Loucy (cell line): Measurements from ENCODE around the gene AAK1.

ENCODE experiments used
- CTCF ChIP-seq: fragments of 200-600 bp; sonication (generic); conservative IDR thresholded peaks from 2 replicates; pipeline ENCODE4 v1.5.1; 2014; ENCODE audit warnings: mild to moderate bottlenecking, antibody characterized with exemption, low read length
- EZH2phosphoT487 ChIP-seq: fragments of 200-600 bp; IDR thresholded peaks from 2 replicates; pipeline ENCODE4 v1.6.1; 2018; ENCODE audit warnings: antibody characterized with exemption, mild to moderate bottlenecking, moderate library complexity, borderline replicate concordance

GRCh38 chr2:69692424-69692823 is 48.9 kb upstream of the AAK1 start:
- TF ChIP-seq CTCF (no peak), EZH2phosphoT487 (no peak)
